ENCODE results near the gene NOX5.
"Not testable (repeated sequence)": the region's sequence is repeated elsewhere in the genome, so short reads cannot be mapped to it uniquely, and the experiment has no call there.

NOX5 gene

GRCh38 chr15:69060041-69060481, 45.6 kb downstream of the NOX5 start:
- no peak for DNase-seq

GRCh38 chr15:69060744-69061143, 46.2 kb downstream of the NOX5 start:
- DNase-seq = no peak

GRCh38 chr15:69061414-69061842, 46.9 kb downstream of the NOX5 start:
- no peak for DNase-seq

- DNase-seq = no peak
Measured at GRCh38 chr15:69064649-69065048, 50.2 kb downstream of the NOX5 start.

- no peak for DNase-seq
Measured at GRCh38 chr15:69066007-69066995, 51.8 kb downstream of the NOX5 start.

- no peak for DNase-seq
Measured at GRCh38 chr15:69067296-69067695, 52.8 kb downstream of the NOX5 start.

GRCh38 chr15:69068157-69068556, 53.7 kb downstream of the NOX5 start:
- DNase-seq = no peak

- DNase-seq = not testable (repeated sequence)
Measured at GRCh38 chr15:69069290-69069689, 54.8 kb downstream of the NOX5 start.

GRCh38 chr15:69069996-69070395, 55.5 kb downstream of the NOX5 start:
- DNase-seq = no peak

GRCh38 chr15:69070396-69070795, 55.9 kb downstream of the NOX5 start:
- no peak for DNase-seq

GRCh38 chr15:69071260-69071659, 56.8 kb downstream of the NOX5 start:
- DNase-seq = no peak

- no peak for DNase-seq
Measured at GRCh38 chr15:69072906-69073305, 58.4 kb downstream of the NOX5 start.

- no peak for DNase-seq
Measured at GRCh38 chr15:69074001-69074842, 59.7 kb downstream of the NOX5 start.

- no peak for DNase-seq
Measured at GRCh38 chr15:69074843-69075224, 60.3 kb downstream of the NOX5 start.

- DNase-seq = no peak
Measured at GRCh38 chr15:69075440-69075839, 60.9 kb downstream of the NOX5 start.

GRCh38 chr15:69076756-69077155, 62.3 kb downstream of the NOX5 start:
- no peak for DNase-seq

- no peak for DNase-seq
Measured at GRCh38 chr15:69078638-69079037, 64.1 kb downstream of the NOX5 start.

- no peak for DNase-seq
Measured at GRCh38 chr15:69080295-69081248, 66.1 kb downstream of the NOX5 start.

- DNase-seq = no peak
Measured at GRCh38 chr15:69081310-69082004, 67.0 kb downstream of the NOX5 start.

GRCh38 chr15:69082021-69082502, 67.6 kb downstream of the NOX5 start:
- DNase-seq = no peak

- no peak for DNase-seq
Measured at GRCh38 chr15:69082554-69082953, 68.1 kb downstream of the NOX5 start.
